Thyroid gland (tissue), 4 donors: Measurements from ENCODE around the gene RNF123. TPM values are rescaled to one million over a fixed set of nuclear protein-coding genes. Genes with fewer than 3 reads are reported as not detected.

Source experiments
- DNase-seq, 2 donors: peaks; one replicate each; pipeline ENCODE4 v3.0.0-alpha.2; 2019
- H3K27ac ChIP-seq, 3 donors: fragments of 200-600 bp; sonication (generic); 1 replicate in 2 of 3; 2 replicates in 1 of 3; pipeline ENCODE4 v1.5.1; 2016 to 2019; ENCODE audit warnings: mild to moderate bottlenecking in 1 of 3, moderate library complexity in 1 of 3
- H3K27me3 ChIP-seq: fragments of 200-600 bp; sonication (generic); one replicate; pipeline ENCODE4 v1.5.1; 2019
- H3K36me3 ChIP-seq, 2 donors: fragments of 200-600 bp; sonication (generic); one replicate each; pipeline ENCODE4 v1.5.1; 2016 to 2019
- H3K4me1 ChIP-seq, 2 donors: fragments of 200-600 bp; sonication (generic); one replicate each; pipeline ENCODE4 v1.5.1; 2017 to 2019
- H3K4me3 ChIP-seq, 3 donors: fragments of 200-600 bp; sonication (generic); replicated peaks in 1 of 3; 1 replicate in 2 of 3; 2 replicates in 1 of 3; pipeline ENCODE4 v1.5.1; 2016; ENCODE audit warnings: mild to moderate bottlenecking in 1 of 3
- H3K9me3 ChIP-seq: fragments of 200-600 bp; sonication (generic); one replicate; pipeline ENCODE4 v1.5.1; 2017
- CTCF ChIP-seq, 6 experiments: fragments of 200-600 bp in 3 of 6; fragments of 450-650 bp in 3 of 6; sonication (generic) in 3 of 6; IDR thresholded peaks; one replicate each; pipeline ENCODE4 v1.5.1; 2016 to 2019; ENCODE audit warnings: antibody characterized with exemption in 6 of 6, mild to moderate bottlenecking in 2 of 6, inconsistent platforms in 1 of 6, moderate library complexity in 1 of 6
- POLR2A ChIP-seq, 2 donors: fragments of 450-650 bp; IDR thresholded peaks; one replicate each; pipeline ENCODE4 v1.6.1; 2017; ENCODE audit warnings: antibody characterized with exemption in 2 of 2, mild to moderate bottlenecking in 2 of 2, moderate library complexity in 1 of 2
- WGBS, 2 donors: methylation state at CpG; one replicate each; pipeline ENCODE4 v1.1.5; 2017; 5-methylcytosine and 5-hydroxymethylcytosine counted together
- intact Hi-C: fragments of 100-400 bp; cut with DNase I; formaldehyde crosslinking; loops from one replicate; pipeline ENCODE4 v1.15.1; 2023
- total RNA-seq, 4 donors: library from RNA; depleted of rRNA; stranded (reverse); fragments of >200 nt; gene quantifications; one replicate each; pipeline ENCODE4 v1.2.3, GENCODE V29; 2016

The RNF123 gene
- total RNA-seq, 4 donors from 2014 or later, result 25.9 to 36.8 (median 33.5) TPM

DNA sequence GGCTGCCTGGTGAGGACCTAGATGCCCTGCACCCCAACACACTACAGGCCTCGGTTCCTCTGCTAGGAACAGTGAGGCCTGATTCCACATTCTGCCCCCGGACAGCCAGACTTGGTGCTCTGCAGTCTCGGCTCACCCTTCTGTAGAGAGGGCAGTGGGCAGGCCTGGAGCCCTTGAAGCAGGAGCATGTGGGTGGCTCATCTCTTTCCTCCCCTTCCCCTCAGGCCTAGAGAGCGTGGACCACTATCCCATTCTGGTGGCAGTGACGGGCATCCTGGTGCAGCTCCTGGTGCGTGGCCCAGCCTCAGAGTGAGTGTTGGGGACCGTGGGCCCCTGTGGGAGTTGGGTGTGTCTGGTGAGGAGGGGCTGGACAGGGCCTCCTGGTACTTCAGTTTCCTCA lies 26.8 kb downstream of the RNF123 start:
- no peak for DNase-seq
- Histone ChIP-seq H3K27ac (no peak overlapping the region), H3K27me3 (no peaks in the 10 kb centered on the region), H3K9me3 (no peaks in the 10 kb centered on the region), H3K4me3 (no peak overlapping the region), H3K4me1 (peaks cover 10 to 16% of the 10 kb centered on the region in 2 donors), H3K36me3 (peaks cover under 1 to 7% of the 10 kb centered on the region in 2 donors)
- TF ChIP-seq CTCF (IDR thresholded peaks at IDR 0.05), result no peak
- no peak for TF ChIP-seq POLR2A (IDR thresholded peaks at IDR 0.05)
- WGBS, 2 donors, result 100% methylated on average over 3 to 7 of the region's 7 CpGs
- intact Hi-C loops, result no loop called here

DNA sequence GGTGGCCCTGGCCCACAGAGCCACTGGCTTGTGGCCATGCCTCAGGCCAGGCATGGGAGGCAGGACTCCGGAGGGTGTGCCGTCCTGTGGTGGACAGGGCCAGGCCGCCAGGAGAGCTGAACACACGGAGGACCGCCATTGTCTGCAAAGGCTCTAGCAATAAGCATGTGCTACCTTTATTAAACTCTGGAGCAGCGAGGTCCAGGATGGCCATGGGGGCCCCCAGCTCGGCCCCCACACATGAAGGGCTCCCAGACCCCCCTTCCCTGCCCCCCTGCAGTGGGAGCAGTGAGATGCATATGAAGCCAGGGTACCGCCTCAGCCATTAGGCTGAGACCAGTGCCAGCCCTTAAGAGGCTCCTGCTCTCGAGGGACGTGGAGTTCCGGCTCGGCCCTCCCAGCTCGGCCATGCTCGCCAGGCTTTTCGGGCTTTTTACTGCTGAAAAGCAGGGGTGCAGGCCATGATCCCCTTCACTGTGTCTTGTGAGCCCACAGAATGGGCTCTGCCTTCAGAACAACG lies 27.4 kb downstream of the RNF123 start:
- Histone ChIP-seq H3K4me3 (no peak overlapping the region), H3K36me3 (peaks cover 7% of the 10 kb centered on the region in 2 donors), H3K27me3 (no peaks in the 10 kb centered on the region), H3K9me3 (no peaks in the 10 kb centered on the region), H3K4me1 (peaks cover 10 to 16% of the 10 kb centered on the region in 2 donors), H3K27ac (no peak overlapping the region)
- intact Hi-C loops, result no loop called here
- no peak for DNase-seq
- TF ChIP-seq CTCF (IDR thresholded peaks at IDR 0.05), result no peak
- no peak for TF ChIP-seq POLR2A (IDR thresholded peaks at IDR 0.05)
- 92 to 100% methylated on average over 1 to 6 of the region's 16 CpGs for WGBS, 2 donors

DNA sequence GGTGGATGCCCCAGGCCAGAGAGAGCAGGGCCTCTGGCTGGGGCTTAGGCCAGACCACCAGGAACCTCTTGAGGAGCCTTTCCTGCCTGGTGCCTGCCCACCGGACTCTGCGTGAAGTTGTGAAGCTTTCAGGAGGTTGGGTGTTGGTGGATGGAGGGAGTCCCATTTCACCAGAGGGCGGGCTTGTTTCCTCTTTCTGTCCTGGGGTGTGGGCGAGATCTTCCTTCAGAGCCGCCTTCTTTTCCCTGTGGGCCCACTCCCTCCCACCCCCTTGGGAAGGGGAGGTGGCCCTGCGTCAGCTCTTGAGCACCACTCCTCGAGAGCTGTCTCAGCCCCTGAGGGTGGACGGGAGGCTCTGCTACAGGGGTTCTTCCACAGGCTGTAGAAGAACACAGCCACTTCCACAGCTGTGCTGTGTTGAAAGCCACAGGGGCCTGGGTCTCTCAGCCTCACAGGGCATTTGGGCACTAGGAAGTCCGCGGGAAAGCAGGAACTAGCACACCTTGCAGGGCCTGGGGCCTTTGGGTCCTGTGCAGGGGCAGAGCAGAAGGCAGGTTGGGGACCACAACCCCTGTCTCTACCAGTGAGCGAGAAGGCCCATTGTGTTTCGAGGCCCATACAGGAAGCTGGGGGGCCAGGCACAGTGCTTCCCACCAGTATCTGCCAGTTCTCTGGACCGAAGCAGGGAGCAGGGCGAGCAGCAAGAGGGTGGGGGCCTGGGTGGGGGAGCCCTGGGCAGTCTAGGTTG lies 28.0 kb downstream of the RNF123 start:
- Histone ChIP-seq H3K27ac (no peak overlapping the region), H3K36me3 (peaks cover 7 to 13% of the 10 kb centered on the region in 2 donors), H3K27me3 (no peaks in the 10 kb centered on the region), H3K9me3 (no peaks in the 10 kb centered on the region), H3K4me1 (peaks cover 13 to 19% of the 10 kb centered on the region in 2 donors), H3K4me3 (no peak overlapping the region)
- DNase-seq, result no peak
- TF ChIP-seq POLR2A (IDR thresholded peaks at IDR 0.05) (no peak), CTCF (IDR thresholded peaks at IDR 0.05) (no peak)
- intact Hi-C loops, result no loop called here
- WGBS, 2 donors, result 94 to 95% methylated on average over 11 to 14 of the region's 14 CpGs

DNA sequence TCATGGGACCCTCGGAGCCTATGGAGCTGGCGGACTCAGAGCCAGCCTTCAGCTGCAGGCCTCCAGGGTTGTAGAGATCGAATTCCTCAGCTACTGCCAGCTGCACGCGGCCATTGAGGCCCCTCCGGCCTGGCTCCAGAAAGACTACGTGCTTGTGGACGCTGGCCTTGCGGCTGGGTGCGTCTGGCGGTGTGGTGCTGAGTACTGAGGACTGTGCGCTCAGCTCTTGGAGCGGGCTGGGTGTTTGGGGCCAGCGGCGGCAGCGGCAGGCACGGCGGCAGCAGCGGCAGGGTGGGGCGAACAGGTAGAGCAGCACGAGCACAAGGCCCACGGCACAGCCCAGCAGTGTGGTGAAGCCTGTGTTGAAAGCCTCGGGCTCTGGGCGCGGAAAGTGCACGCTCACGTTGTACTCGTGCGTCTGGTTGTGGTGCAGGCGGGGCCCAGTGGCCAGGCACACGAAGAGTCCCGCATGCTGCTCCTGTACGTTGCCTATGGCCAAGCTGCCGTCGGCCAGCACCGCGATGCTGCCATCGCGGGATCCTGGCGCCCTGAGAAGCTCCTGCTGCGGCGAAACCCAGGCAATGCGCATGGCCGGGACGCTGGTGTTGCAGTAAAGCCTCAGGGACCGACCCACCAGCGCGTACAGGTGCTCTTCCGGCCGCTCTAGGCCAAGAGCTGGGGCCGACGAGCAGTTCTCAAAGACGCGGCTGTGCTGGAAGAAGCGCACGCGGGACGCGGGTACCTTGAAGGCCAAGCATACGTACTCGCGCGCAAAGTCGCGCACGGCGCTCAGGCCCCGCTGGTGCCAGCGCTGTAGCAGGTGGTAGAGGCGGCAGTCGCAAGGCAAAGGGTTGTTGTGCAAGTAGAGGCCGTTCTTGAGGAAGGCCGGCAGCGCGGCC lies 28.9 kb downstream of the RNF123 start:
- Histone ChIP-seq H3K4me3 (no peak overlapping the region), H3K27ac (no peak overlapping the region), H3K4me1 (peaks cover 21 to 27% of the 10 kb centered on the region in 2 donors), H3K27me3 (no peaks in the 10 kb centered on the region), H3K9me3 (no peaks in the 10 kb centered on the region), H3K36me3 (peaks cover 7 to 15% of the 10 kb centered on the region in 2 donors)
- no peak for DNase-seq
- 65 to 79% methylated on average over 32 to 47 of the region's 75 CpGs for WGBS, 2 donors
- intact Hi-C loops, result no loop called here
- TF ChIP-seq CTCF (IDR thresholded peaks at IDR 0.05), result no peak
- no peak for TF ChIP-seq POLR2A (IDR thresholded peaks at IDR 0.05)
